Endometrial microvascular endothelial cells (primary cell): Measurements from ENCODE around the gene UBLCP1. TPM values are rescaled to one million over a fixed set of nuclear protein-coding genes. Genes with fewer than 3 reads are reported as not detected.
"Not testable (repeated sequence)": the region's sequence is repeated elsewhere in the genome, so short reads cannot be mapped to it uniquely, and the experiment has no call there.

Experiments used
- in situ Hi-C: cut with HindIII; loops from 2 replicates; pipeline ENCODE4 v1.10.0; 2017; ENCODE audit warnings: low sequenced_read_pairs, low pct_unique_long_range_greater_than_20kb; ENCODE audit errors: inconsistent ontology term
- total RNA-seq: library from RNA; depleted of rRNA; stranded (reverse); fragments of >200 nt; gene quantifications from one replicate; pipeline ENCODE4 v1.2.3, GENCODE V29; 2015; ENCODE audit errors: inconsistent ontology term

The UBLCP1 gene
- total RNA-seq, 1 donor from 2014 or later = 26.9 TPM

DNA sequence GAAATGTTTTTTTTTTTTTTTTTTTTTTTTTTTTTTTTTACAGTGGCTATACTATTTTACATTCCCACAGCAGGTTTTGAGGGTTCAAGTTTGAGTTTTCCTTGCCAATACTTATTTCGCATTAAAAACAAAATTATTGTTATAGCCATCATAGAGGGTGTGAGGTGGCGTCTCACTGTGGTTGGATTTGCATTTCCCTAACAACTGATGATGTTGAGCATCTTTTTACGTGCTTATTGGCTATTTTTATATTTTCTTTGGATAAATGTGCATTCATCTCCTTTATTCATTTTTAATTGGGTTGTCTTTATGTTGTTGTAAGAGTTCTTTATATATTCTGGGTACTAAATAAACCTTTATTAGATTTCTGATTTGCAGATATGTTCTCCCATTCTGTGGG is 18.9 kb upstream of the UBLCP1 start:
- in situ Hi-C loops = no loop called here

DNA sequence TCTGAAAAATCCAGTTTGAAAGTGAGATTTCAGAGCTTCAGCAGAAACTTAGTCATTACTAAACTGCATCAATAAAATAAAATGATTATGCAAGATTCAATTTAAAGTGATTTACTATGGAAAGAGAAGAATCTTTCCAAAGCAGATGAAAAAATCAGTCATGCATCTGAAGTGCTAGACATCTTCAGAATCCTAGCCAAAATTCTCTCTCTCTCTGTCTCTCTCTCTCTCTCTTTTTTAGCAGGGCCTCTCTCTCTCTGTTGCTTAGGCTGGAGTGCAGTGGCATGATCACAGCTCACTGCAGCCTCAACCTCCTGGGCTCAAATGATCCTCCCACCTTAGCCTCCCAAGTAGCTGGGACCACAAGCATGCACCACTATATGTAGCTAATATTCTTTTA is 18.2 kb upstream of the UBLCP1 start:
- in situ Hi-C loops = no loop called here

DNA sequence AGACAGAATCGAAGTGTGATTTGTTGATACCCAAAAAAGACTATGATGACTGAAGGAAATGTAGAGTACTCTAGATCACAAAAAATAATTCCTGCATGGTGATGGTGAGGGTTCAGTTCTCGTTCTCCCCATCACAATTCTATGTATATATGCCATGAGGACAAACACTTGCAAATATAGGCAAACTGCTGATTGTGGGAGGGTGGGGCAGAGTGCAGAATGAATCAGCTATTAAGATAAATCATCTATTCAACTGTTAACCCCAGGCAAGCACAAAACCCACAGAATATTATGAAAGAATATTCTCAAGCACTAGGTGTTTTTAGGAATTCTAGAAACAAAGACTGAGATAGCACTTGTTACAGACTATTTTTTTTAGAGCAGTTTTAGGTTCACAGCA is 13.9 kb upstream of the UBLCP1 start:
- in situ Hi-C loops = no loop called here

DNA sequence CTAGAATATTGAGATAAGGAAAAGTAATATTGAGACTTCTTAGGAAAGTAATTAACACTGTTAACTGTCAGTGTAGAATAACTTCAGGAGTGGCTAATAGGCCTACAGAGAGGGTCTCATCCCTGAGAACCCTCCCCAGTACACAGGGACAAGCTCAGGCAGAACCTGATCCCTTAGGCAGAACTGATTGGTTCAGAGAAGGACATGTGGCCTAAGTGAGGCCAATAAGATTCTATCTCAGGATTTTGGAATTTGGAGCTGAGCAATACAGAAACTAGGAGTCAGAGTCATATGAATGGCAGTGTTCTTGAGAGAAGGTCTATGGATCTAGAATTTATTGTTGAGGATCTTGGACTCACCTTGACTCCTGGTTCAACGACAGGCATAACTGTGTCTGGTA is 10.9 kb upstream of the UBLCP1 start:
- in situ Hi-C loops = no loop called here

DNA sequence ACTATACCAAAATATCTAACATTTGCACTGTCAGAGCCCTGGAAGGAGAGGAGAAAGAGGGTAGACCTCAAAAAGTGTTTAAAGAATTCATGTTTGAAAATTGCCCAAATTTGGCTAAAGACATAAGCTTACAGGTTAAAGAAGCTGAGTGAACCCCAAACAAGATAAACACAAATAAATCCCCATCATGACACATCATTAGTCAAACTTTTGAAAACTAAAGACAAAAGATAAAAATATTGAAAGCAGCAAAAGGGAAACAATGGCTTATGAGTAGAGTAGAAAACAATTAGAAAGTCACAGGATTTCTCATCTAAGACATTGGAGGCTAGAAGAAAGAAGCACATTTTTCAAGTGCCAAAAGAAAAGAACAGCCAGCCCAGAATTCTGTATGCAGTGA is 6.1 kb upstream of the UBLCP1 start:
- in situ Hi-C loops = no loop called here

DNA sequence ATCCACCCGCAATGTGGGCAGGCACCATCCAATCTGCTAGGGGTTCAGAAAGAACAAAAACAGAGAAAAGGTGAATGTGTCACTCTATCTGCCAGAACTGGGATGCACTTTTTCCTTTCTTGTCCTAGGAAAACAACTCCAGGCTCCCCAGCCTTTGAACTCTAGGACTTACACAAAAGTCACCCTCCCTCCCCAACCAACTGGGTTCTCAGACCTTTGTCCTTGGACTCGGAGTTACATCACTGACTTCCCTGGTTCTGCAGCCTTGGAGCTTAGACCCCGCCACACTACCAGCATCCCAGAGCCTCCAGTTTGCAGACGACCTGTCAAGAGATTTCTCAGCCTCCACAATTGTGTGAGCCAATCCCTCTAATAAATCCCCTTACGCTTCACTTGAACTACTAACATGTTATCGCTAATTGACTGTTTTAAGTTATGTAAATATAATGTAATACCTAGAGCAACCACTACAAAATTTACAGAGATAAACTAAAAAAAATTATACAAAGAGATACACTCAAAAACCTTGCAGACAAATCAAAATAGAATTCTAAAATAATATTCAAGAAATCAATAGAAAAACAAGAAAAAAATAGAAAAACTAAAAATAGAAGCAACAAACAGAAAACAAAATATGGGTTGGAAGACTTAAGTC is 5.3 kb upstream of the UBLCP1 start:
- in situ Hi-C loops = no loop called here

DNA sequence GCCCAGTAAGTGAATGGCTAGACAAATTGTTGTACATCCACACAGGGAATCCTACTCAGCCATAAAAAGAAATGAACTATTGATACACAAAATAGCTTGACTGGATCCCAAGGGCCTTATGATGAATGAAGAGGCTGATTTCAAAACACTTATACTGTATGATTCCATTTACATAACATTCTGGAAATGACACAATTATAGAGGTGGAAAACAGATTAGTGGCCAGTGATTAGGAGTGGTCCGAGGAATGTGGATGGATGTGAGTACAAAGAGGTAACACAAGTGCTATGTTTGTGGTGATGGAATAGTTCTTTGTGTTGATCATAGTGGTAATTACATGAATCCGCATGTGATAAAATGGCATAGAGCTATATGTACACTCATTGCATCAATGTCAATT is 4.7 kb upstream of the UBLCP1 start:
- in situ Hi-C loops = no loop called here

DNA sequence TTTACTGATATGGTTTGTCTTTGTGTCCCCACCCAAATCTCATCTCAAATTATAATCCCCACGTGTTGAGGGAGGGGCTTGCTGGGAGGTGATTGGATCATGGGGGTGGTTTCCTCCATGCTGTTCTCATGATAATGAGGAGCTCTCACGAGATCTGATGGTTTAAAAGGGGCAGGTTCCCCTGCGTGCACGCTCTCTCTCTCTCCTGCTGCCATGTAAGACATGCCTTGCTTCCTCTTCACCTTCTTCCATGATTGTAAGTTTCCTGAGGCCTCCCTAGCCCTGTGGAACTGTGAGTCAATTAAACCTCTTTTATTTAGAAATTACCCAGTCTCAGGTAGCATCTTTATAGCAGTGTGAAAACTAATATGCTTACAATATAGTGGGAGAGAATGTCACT is 2.9 kb upstream of the UBLCP1 start:
- in situ Hi-C loops = loop anchor here (5.0 kb wide), 1 partner anchor 98 kb away; no protein-coding TSS in a partner anchor

DNA sequence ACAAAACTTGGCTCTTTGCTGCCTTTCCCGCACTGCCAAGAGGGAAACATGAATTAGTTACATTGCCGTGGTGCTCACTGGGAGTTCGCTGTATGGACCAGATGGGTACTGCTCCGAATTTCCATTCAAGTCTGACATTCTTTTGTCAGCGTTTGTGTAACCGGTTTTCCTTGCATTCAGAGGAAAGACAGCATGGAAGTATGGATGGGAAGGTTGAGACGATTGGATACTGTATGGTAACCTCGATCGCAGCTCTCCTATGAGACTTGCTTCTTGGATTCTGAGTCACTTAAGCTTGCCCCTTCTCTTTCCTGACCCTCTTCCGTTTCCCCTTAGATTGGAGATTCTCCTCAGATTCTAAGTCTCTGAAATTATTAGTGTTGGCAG is 625 bp upstream of the UBLCP1 start:
- in situ Hi-C loops = loop anchor here (5.0 kb wide), 1 partner anchor 100 kb away; no protein-coding TSS in a partner anchor

DNA sequence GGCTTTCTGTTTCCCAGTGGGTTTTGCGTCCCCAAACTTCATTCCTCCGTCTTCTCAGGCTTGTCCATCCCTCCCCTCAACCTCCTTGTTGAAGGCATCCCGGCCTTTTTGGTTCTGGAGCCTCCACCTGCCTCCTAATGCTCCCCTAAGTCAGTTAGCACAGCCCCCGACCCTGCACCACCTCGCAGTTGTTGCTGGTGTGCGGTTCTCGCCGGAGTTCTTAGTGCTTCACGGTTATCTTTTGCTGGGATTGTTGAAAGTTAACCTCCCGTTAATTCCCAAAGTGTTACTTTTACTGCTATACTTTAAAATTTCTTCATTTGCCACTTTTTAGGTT is 447 bp downstream of the UBLCP1 start:
- in situ Hi-C loops = loop anchor here (5.0 kb wide), 1 partner anchor 101 kb away; no protein-coding TSS in a partner anchor

DNA sequence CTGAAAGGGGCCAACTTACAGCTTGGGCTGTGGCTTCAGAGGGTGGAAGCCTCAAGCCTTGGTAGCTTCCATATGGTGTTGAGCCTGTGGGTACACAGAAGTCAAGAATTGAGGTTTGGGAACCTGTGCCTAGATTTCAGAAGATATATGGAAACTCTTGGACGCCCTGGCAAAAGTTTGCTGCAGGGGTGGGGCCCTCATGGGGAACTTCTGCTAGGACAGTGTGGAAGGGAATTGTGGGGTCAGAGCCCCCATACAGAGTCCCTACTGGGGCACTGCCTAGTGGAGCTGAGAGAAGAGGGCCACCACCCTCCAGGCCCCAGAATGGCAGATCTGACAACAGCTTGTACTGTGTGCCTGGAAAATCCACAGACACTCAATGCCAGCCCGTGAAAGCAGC is 3.7 kb downstream of the UBLCP1 start:
- in situ Hi-C loops = not testable (repeated sequence)

DNA sequence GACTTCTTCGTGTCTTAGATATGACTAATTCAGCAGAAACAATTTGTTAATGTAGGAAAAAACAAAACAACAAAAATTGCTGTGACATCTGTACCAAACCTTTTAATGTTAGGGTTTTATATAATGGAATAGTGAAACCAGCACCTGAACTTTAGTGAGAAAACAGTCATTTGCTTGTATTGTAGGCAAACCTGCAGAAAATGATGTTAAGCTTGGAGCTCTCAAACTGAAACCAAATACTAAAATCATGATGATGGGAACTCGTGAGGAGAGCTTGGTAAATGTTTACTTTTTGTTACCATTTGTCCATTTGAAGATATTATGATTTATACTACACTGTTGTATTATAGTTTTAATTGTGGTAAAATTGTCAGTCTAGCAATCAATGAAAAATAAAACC is 6.6 kb downstream of the UBLCP1 start:
- in situ Hi-C loops = no loop called here

DNA sequence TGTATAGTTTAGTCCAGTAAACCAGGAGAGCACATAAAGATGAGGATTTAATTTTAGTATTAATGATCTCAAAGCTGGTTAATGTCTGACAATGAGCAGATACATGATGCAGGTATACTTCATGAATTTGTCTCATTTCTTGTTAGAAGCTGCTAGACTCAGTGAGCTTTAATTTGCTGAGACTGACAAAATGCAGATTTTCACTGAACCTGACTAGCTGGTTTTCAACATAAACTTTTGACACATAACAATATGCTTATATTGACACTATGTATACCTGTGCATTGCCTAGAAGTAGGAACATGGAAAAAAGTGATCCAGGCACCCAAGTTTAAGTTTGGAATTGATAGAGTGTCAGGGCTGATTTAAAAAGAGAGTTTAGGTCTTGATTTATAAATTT is 10.8 kb downstream of the UBLCP1 start:
- in situ Hi-C loops = no loop called here

DNA sequence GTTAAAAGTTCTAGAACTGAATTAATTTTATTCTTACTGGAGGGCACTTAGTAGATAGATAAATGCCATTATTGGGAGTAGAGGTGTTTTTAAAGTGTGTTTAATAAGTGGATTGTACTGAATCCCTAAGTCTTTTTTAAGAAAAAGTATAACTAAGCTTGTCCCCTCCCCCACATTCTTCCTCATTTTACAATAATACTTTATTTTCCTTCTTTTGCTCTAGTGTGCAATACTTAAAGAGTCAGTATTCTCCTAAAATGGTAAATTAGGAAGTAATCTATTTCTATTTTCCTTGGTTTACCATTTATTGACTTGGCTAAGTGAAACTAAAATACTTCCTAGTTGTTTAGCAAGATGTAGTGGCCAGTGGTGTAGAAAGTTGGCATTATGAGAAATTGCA is 11.6 kb downstream of the UBLCP1 start:
- in situ Hi-C loops = no loop called here

DNA sequence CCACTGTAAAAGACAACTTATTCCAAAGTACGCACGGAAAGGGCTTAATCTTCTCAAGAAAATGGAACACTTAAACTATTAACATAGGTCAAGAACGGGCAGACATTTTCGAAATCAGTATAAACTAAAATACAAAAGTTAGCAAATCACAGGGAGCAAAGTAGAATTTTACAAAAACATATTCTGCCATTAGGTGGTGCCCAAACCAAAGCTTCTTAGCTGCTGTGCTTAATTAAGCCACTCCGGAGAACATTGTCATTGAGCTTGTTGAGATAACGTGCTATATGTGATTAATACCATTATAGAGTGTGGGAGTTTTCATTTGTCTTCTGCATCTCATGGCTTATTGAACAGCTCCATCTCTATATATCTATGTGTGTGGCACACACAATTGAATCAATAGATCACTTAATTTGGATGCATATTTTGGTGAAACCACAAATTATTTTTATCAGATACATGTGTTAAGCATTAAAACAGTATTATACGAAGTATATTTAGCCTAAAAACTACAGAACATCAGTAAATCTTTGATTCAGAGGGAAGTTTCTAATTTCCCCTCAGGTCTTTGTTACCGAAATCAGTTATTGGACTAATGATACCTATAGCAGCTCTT is 23.4 kb downstream of the UBLCP1 start:
- in situ Hi-C loops = no loop called here

DNA sequence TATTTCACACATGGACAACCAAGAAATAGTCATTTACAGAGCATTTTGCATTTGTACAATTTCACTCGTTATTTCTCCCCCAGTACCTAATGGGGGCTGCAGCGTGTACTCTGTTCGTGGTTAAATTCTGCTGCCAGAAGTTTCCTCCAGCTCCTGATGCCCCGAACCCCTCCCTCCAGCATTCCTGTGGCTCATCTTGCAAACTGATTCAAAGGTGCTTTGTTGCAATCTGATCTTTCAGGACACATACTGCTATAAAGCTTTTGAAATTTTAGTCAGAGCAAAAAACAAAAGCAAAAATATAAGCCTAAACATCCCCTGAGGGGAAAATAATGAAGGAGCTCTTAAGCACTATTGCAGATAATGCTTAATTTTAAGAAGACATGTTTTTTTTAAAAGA is 27.7 kb downstream of the UBLCP1 start:
- in situ Hi-C loops = no loop called here

DNA sequence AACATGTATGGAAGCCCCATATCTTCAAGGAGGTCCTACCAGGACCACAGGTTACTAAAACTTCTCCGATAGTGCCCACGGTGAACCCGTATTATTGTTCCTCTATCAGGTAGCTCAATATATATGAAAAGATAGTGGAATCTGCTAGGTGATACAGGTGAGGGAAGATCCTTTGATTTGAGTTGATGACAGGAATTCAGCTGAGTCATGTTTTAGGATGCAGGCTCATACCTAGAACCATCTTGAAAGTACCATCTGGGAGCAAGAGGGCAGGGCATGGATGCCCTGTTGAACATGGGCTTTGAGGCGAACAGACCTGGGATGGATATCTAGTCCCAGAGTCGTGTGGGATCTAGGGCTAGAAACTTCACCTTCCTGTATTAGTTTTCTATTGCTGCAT is 31.8 kb downstream of the UBLCP1 start:
- in situ Hi-C loops = no loop called here

DNA sequence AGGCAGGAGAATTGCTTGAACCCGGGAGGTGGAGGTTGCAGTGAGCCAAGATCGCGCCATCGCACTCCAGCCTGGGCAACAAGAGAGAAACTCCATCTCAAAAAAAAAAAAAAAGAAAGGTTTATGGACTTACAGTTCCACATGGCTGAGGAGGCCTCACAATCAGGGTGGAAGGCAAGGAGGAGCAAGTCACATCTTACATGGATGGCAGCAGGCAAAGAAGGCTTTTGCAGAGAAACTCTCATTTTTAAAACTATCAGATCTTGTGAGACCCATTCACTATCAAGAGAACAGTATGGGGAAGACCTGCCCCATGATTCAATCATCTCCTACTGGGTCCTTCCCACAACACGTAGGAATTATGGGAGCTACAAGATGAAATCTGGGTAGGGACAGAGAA is 34.2 kb downstream of the UBLCP1 start:
- in situ Hi-C loops = not testable (repeated sequence)

DNA sequence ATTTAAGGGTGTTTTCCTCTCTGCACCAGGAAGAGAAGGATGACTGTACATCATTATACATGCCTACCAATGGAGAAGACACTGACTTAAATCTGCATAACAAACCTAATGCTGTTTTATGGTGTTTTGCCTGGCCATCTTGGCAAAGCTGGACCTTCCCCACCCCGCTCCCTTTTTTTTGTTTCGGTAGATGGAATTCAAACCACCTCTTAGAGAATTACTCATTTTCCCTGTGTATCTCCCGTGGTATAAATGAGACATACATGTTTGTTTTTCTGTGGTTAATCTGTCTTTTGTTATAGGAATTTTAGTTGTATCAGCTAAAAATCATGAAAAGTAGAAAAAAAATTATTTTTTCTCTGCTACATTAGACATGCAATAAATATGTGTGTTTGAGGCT is 38.4 kb downstream of the UBLCP1 start:
- in situ Hi-C loops = no loop called here

DNA sequence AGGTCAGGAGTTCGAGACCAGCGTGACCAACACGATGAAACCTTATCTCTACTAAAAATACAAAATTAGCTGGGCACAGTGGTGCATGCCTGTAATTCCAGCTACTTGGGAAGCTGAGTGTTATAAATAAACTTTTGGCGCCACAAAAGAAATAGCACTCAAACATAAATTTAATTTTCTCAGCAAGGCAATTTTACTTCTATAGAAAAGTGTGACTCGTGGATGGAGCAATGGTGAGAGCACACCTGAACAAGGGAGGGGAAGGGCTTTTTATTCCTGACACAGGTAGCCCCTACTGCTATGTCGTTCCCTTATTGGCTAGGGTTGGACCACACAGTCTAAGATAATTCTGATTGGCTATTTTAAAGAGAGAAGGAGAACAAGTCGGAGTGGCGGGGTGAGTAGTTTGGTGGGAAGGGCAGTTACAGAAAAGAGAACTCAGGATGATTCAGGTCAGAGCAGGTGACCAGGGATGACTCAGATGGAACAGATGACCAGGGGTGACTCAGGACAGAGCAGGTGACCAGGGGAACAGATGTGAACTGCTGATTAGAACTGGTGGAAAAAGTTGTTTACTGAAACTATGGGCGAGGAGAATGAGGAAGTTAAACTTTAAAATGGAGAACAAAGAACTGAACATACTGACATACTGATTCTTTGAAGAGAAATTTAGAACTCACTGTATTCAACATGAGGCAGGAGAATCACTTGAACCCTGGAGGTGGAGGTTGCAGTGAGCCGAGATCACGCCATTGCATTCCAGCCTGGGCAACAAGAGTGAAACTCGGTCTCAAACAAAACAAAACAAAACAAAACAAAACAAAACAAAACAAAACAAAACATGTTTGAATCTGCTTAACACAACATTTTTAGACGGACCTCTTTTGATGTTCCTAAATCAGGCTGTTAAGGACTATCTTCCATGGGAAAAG is 39.1 kb downstream of the UBLCP1 start:
- in situ Hi-C loops = not testable (repeated sequence)
